H9 (cell line): Measurements from ENCODE around the gene ABHD16B. TPM values are rescaled to one million over a fixed set of nuclear protein-coding genes. Genes with fewer than 3 reads are reported as not detected.

Experiments
- DNase-seq: peaks from one replicate; pipeline ENCODE4 v3.0.0-alpha.2; 2017
- H2AFZ ChIP-seq: one replicate; pipeline ENCODE4 v1.6.1; 2013; ENCODE audit warnings: mild to moderate bottlenecking, low read length, control low read depth, moderate library complexity
- H2AK5ac ChIP-seq: 2 replicates; pipeline ENCODE4 v1.6.1; 2013; ENCODE audit warnings: low read length, control low read depth, mixed read lengths; ENCODE audit not compliant: insufficient read length
- H2BK120ac ChIP-seq: one replicate; pipeline ENCODE4 v1.6.1; 2013; ENCODE audit warnings: low read depth, mild to moderate bottlenecking, low read length, control low read depth, inconsistent platforms; ENCODE audit not compliant: poor library complexity, severe bottlenecking
- H2BK12ac ChIP-seq: 2 replicates; pipeline ENCODE4 v1.6.1; 2013; ENCODE audit warnings: low read length, control low read depth, mixed read lengths, low read depth; ENCODE audit not compliant: insufficient read length
- H2BK15ac ChIP-seq: 2 replicates; pipeline ENCODE4 v1.6.1; 2013; ENCODE audit warnings: low read depth, low read length, control low read depth
- H2BK20ac ChIP-seq: one replicate; pipeline ENCODE4 v1.6.1; 2013; ENCODE audit warnings: low read depth, mild to moderate bottlenecking, low read length, control low read depth, inconsistent platforms; ENCODE audit not compliant: poor library complexity, severe bottlenecking
- H2BK5ac ChIP-seq: 2 replicates; pipeline ENCODE4 v1.6.1; 2013; ENCODE audit warnings: low read length, control low read depth, mixed read lengths; ENCODE audit not compliant: insufficient read length
- H3K14ac ChIP-seq: 2 replicates; pipeline ENCODE4 v1.6.1; 2013; ENCODE audit warnings: low read length, control low read depth; ENCODE audit not compliant: insufficient read depth
- H3K18ac ChIP-seq: 2 replicates; pipeline ENCODE4 v1.6.1; 2013; ENCODE audit warnings: low read depth, mild to moderate bottlenecking, mixed read lengths, low read length, control low read depth; ENCODE audit not compliant: insufficient read length
- H3K23ac ChIP-seq: 2 replicates; pipeline ENCODE4 v1.6.1; 2013; ENCODE audit warnings: low read length, control low read depth, mixed read lengths, low read depth; ENCODE audit not compliant: insufficient read length
- H3K23me2 ChIP-seq: 2 replicates; pipeline ENCODE4 v1.6.1; 2013; ENCODE audit warnings: low read depth, mild to moderate bottlenecking, mixed read lengths, low read length, control low read depth; ENCODE audit not compliant: insufficient read length, poor library complexity, severe bottlenecking
- H3K27ac ChIP-seq: 2 replicates; pipeline ENCODE4 v1.5.1; 2013; ENCODE audit warnings: low read length, control low read depth, mixed read lengths, low read depth; ENCODE audit not compliant: insufficient read length
- H3K27me3 ChIP-seq: 2 replicates; pipeline ENCODE4 v1.6.1; 2013; ENCODE audit warnings: low read length, control low read depth, inconsistent platforms; ENCODE audit not compliant: insufficient read depth
- H3K4ac ChIP-seq: 2 replicates; pipeline ENCODE4 v1.6.1; 2013; ENCODE audit warnings: low read depth, mild to moderate bottlenecking, control low read depth, inconsistent platforms, low read length, moderate library complexity
- H3K4me1 ChIP-seq: 2 replicates; pipeline ENCODE4 v1.6.1; 2013; ENCODE audit warnings: low read length, control low read depth, inconsistent platforms; ENCODE audit not compliant: insufficient read depth
- H3K4me2 ChIP-seq: 2 replicates; pipeline ENCODE4 v1.6.1; 2013; ENCODE audit warnings: low read length, control low read depth, mixed read lengths; ENCODE audit not compliant: insufficient read length, insufficient read depth
- H3K56ac ChIP-seq: 2 replicates; pipeline ENCODE4 v1.6.1; 2013; ENCODE audit warnings: low read depth, mild to moderate bottlenecking, mixed read lengths, low read length, control low read depth; ENCODE audit not compliant: insufficient read length
- H3K79me1 ChIP-seq: 2 replicates; pipeline ENCODE4 v1.6.1; 2013; ENCODE audit warnings: low read depth, mild to moderate bottlenecking, moderate library complexity, low read length, control low read depth, inconsistent platforms; ENCODE audit not compliant: insufficient read depth, poor library complexity, severe bottlenecking
- H3K79me2 ChIP-seq: 2 replicates; pipeline ENCODE4 v1.6.1; 2013; ENCODE audit warnings: low read length, control low read depth, inconsistent platforms; ENCODE audit not compliant: insufficient read depth
- H3K9ac ChIP-seq: 2 replicates; pipeline ENCODE4 v1.6.1; 2013; ENCODE audit warnings: low read length, control low read depth, mixed read lengths; ENCODE audit not compliant: insufficient read length; ENCODE audit errors: extremely low read depth
- H3K9me3 ChIP-seq: one replicate; pipeline ENCODE4 v1.6.1; 2013; ENCODE audit warnings: low read depth, low read length, inconsistent platforms; ENCODE audit not compliant: control insufficient read depth
- H3T11ph ChIP-seq: one replicate; pipeline ENCODE4 v1.6.1; 2013; ENCODE audit warnings: mild to moderate bottlenecking, low read length, control low read depth, inconsistent platforms
- H4K20me1 ChIP-seq: one replicate; pipeline ENCODE4 v1.6.1; 2013; ENCODE audit not compliant: control insufficient read depth, insufficient read length, insufficient read depth
- H4K5ac ChIP-seq: 2 replicates; pipeline ENCODE4 v1.6.1; 2013; ENCODE audit warnings: low read depth, mild to moderate bottlenecking, mixed read lengths, low read length, control low read depth; ENCODE audit not compliant: insufficient read length
- H4K8ac ChIP-seq: replicated peaks from 2 replicates; pipeline ENCODE4 v1.6.1; 2013; ENCODE audit warnings: low read length, control low read depth, mixed read lengths, low read depth; ENCODE audit not compliant: insufficient read length
- H4K91ac ChIP-seq: 2 replicates; pipeline ENCODE4 v1.6.1; 2013; ENCODE audit warnings: low read depth, mild to moderate bottlenecking, moderate library complexity, mixed read lengths, low read length, control low read depth; ENCODE audit not compliant: insufficient read length
- H3K27ac Mint-ChIP-seq, 3 experiments: 2 replicates in 2 of 3; 3 replicates in 1 of 3; pipeline ENCODE4 v1.8.0; 2020 to 2021; ENCODE audit warnings: mixed read lengths in 3 of 3, mild to moderate bottlenecking in 1 of 3, moderate library complexity in 1 of 3
- H3K27me3 Mint-ChIP-seq: 2 replicates; pipeline ENCODE4 v1.8.0; 2021; ENCODE audit warnings: low read depth, mild to moderate bottlenecking, moderate library complexity, mixed read lengths
- H3K36me3 Mint-ChIP-seq, 3 experiments: 2 replicates in 2 of 3; 3 replicates in 1 of 3; pipeline ENCODE4 v1.8.0; 2020 to 2021; ENCODE audit warnings: low read depth in 3 of 3, mixed read lengths in 3 of 3; ENCODE audit not compliant: insufficient read depth in 1 of 3
- H3K4me1 Mint-ChIP-seq, 2 experiments: 2 replicates each; pipeline ENCODE4 v1.8.0; 2020; ENCODE audit warnings: mixed read lengths in 2 of 2
- H3K4me3 Mint-ChIP-seq, 2 experiments: 2 replicates in 1 of 2; 3 replicates in 1 of 2; pipeline ENCODE4 v1.8.0; 2020 to 2021; ENCODE audit warnings: mild to moderate bottlenecking in 2 of 2, mixed read lengths in 2 of 2, moderate library complexity in 1 of 2
- H3K9me3 Mint-ChIP-seq, 2 experiments: 2 replicates in 1 of 2; 3 replicates in 1 of 2; pipeline ENCODE4 v1.8.0; 2020; ENCODE audit warnings: mild to moderate bottlenecking in 2 of 2, mixed read lengths in 2 of 2, moderate library complexity in 1 of 2
- CTCF ChIP-seq: fragments of 200-600 bp; sonication (generic); conservative IDR thresholded peaks from 3 replicates; pipeline ENCODE4 v1.8.0; 2021; ENCODE audit warnings: antibody characterized with exemption, mild to moderate bottlenecking
- WGBS: extraction: QIAGEN DNeasy Blood & Tissue Kit; methylation state at CpG from one replicate; pipeline ENCODE4 v1.1.7; 2013; ENCODE audit warnings: missing lambda C conversion rate, low lambda C conversion rate, mixed read lengths; ENCODE audit not compliant: insufficient read length; ENCODE audit errors: extremely low coverage; 5-methylcytosine and 5-hydroxymethylcytosine counted together
- total RNA-seq: library from RNA; stranded (reverse); gene quantifications from 2 replicates; pipeline ENCODE4 v1.2.1, GENCODE V29; 2021

ABHD16B gene
- total RNA-seq, 1 experiment from 2014 or later, result not detected

- H2BK20ac ChIP-seq, result no peak overlapping the region
- no peak for TF ChIP-seq CTCF
- H4K91ac ChIP-seq, result no peak overlapping the region
- H3K4me1 ChIP-seq, result no peaks in the 10 kb centered on the region
- no peaks in the 10 kb centered on the region for H3K23me2 ChIP-seq
- no peak overlapping the region for H3K18ac ChIP-seq
- no peak overlapping the region for H2BK15ac ChIP-seq
- H3K9ac ChIP-seq, result no peak overlapping the region
- H4K8ac ChIP-seq, result no peak overlapping the region
- H3K23ac ChIP-seq, result no peak overlapping the region
- H2AFZ ChIP-seq, result no peak overlapping the region
- DNase-seq, result no peak
- H3K79me1 ChIP-seq, result peaks cover 4% of the 10 kb centered on the region
- H2BK5ac ChIP-seq, result no peak overlapping the region
- no peak overlapping the region for H3K14ac ChIP-seq
- Mint-ChIP-seq H3K36me3 (peaks cover 0 to 10% (median 3%) of the 10 kb centered on the region in 3 experiments; a peak in 4 of 7 replicates), H3K27me3 (no peaks in the 10 kb centered on the region), H3K4me1 (peaks cover 7 to 14% of the 10 kb centered on the region in 2 experiments; a peak in 2 of 4 replicates), H3K9me3 (no peaks in the 10 kb centered on the region; a peak in 2 of 5 replicates), H3K4me3 (no peak overlapping the region), H3K27ac (no peak overlapping the region; a peak in 1 of 7 replicates)
- no peak overlapping the region for H3K4me2 ChIP-seq
- H3K9me3 ChIP-seq, result no peaks in the 10 kb centered on the region
- H3K79me2 ChIP-seq, result no peaks in the 10 kb centered on the region; the same call in 1 of the 2 replicates
- no CpG with 5 or more reads among the region's 8 CpGs for WGBS
- no peak overlapping the region for H2AK5ac ChIP-seq
- H4K5ac ChIP-seq, result no peak overlapping the region
- no peak overlapping the region for H2BK12ac ChIP-seq
- H4K20me1 ChIP-seq, result no peaks in the 10 kb centered on the region
- no peak overlapping the region for H3K56ac ChIP-seq
- no peak overlapping the region for H3T11ph ChIP-seq
- no peaks in the 10 kb centered on the region for H3K27me3 ChIP-seq
- H2BK120ac ChIP-seq, result no peak overlapping the region
- H3K27ac ChIP-seq, result no peak overlapping the region
- H3K4ac ChIP-seq, result no peak overlapping the region
Measured at GRCh38 chr20:63814891-63815614, 46.2 kb upstream of the ABHD16B start.
